Measurements from ENCODE around the gene ZNF318. TPM values are rescaled to one million over a fixed set of nuclear protein-coding genes. Genes with fewer than 3 reads are reported as not detected.

The ZNF318 gene
- polyA plus RNA-seq, 1 donor (not counting 4 experiments of a cell fraction or from before 2014, with no cell fraction given) = 14.6 TPM

GRCh38 chr6:43307451-43308100 is 61.9 kb downstream of the ZNF318 start:
- TF ChIP-seq CTCF (optimal IDR thresholded peaks at IDR 0.05 in 1 of 3, IDR thresholded peaks at IDR 0.05 in 1 of 3, conservative IDR thresholded peaks at IDR 0.05 in 1 of 3; ENCODE audit: extremely low read depth in 1 of 3, insufficient read depth in 2 of 3, low read length in 3 of 3) = no peak
- no peak for TF ChIP-seq EZH2 (IDR thresholded peaks at IDR 0.05; ENCODE audit: low read length)
- Histone ChIP-seq H3K27ac (ENCODE audit: control insufficient read depth, insufficient read depth, low read length) (no peak overlapping the region), H3K36me3 (ENCODE audit: control insufficient read depth in 2 of 2, extremely low read depth in 1 of 2, insufficient read depth in 2 of 2, low read length in 2 of 2) (no peaks in the 10 kb centered on the region), H3K4me2 (ENCODE audit: control insufficient read depth, extremely low read depth, insufficient read depth, low read depth, low read length) (no peak overlapping the region), H3K9me3 (ENCODE audit: control insufficient read depth, low read depth, low read length) (no peaks in the 10 kb centered on the region), H3K9ac (ENCODE audit: control insufficient read depth, extremely low read depth, insufficient read depth, low read length) (no peak overlapping the region), H4K20me1 (ENCODE audit: control insufficient read depth, extremely low read depth, insufficient read depth, low read length) (no peaks in the 10 kb centered on the region), H3K27me3 (ENCODE audit: control insufficient read depth, extremely low read depth, insufficient read depth, low read length) (no peaks in the 10 kb centered on the region), H3K4me3 (ENCODE audit: control insufficient read depth in 2 of 3, extremely low read depth in 1 of 3, insufficient read depth in 2 of 3, low read depth in 1 of 3, low read length in 3 of 3) (no peak overlapping the region), H2AFZ (ENCODE audit: control insufficient read depth, low read length) (no peak overlapping the region), H3K9me1 (ENCODE audit: control insufficient read depth, extremely low read depth, insufficient read depth, low read length) (no peaks in the 10 kb centered on the region), H3K79me2 (ENCODE audit: control insufficient read depth, insufficient read depth, low read length) (no peaks in the 10 kb centered on the region), H3K4me1 (ENCODE audit: control insufficient read depth, extremely low read depth, insufficient read depth, low read length) (peaks cover 7% of the 10 kb centered on the region)
- dilution Hi-C loops (cut with MboI; ENCODE audit: extremely low pct_ligation_motif_present, low sequenced_read_pairs) = no loop called here
- FAIRE-seq (no peak), DNase-seq (ENCODE audit: low read depth, low spot score) (no peak)

GRCh38 chr6:43306086-43306485 is 63.4 kb downstream of the ZNF318 start:
- dilution Hi-C loops (cut with MboI; ENCODE audit: extremely low pct_ligation_motif_present, low sequenced_read_pairs) = no loop called here
- Histone ChIP-seq H3K27ac (ENCODE audit: control insufficient read depth, insufficient read depth, low read length) (no peak overlapping the region), H3K9me3 (ENCODE audit: control insufficient read depth, low read depth, low read length) (no peaks in the 10 kb centered on the region), H3K27me3 (ENCODE audit: control insufficient read depth, extremely low read depth, insufficient read depth, low read length) (peaks cover 2% of the 10 kb centered on the region), H3K9me1 (ENCODE audit: control insufficient read depth, extremely low read depth, insufficient read depth, low read length) (no peaks in the 10 kb centered on the region), H3K36me3 (ENCODE audit: control insufficient read depth in 2 of 2, extremely low read depth in 1 of 2, insufficient read depth in 2 of 2, low read length in 2 of 2) (no peaks in the 10 kb centered on the region), H2AFZ (ENCODE audit: control insufficient read depth, low read length) (no peak overlapping the region), H3K79me2 (ENCODE audit: control insufficient read depth, insufficient read depth, low read length) (no peaks in the 10 kb centered on the region), H3K4me1 (ENCODE audit: control insufficient read depth, extremely low read depth, insufficient read depth, low read length) (peaks cover 7% of the 10 kb centered on the region), H3K4me3 (ENCODE audit: control insufficient read depth in 2 of 3, extremely low read depth in 1 of 3, insufficient read depth in 2 of 3, low read depth in 1 of 3, low read length in 3 of 3) (no peak overlapping the region), H3K9ac (ENCODE audit: control insufficient read depth, extremely low read depth, insufficient read depth, low read length) (no peak overlapping the region), H3K4me2 (ENCODE audit: control insufficient read depth, extremely low read depth, insufficient read depth, low read depth, low read length) (no peak overlapping the region), H4K20me1 (ENCODE audit: control insufficient read depth, extremely low read depth, insufficient read depth, low read length) (no peaks in the 10 kb centered on the region)
- FAIRE-seq (no peak), DNase-seq (ENCODE audit: low read depth, low spot score) (no peak)
- no peak for TF ChIP-seq EZH2 (IDR thresholded peaks at IDR 0.05; ENCODE audit: low read length)
- TF ChIP-seq CTCF (optimal IDR thresholded peaks at IDR 0.05 in 1 of 3, IDR thresholded peaks at IDR 0.05 in 1 of 3, conservative IDR thresholded peaks at IDR 0.05 in 1 of 3; ENCODE audit: extremely low read depth in 1 of 3, insufficient read depth in 2 of 3, low read length in 3 of 3) = no peak

Measured in keratinocyte (primary cell).